ENCODE data around the gene ELP5.

The ELP5 gene

DNA sequence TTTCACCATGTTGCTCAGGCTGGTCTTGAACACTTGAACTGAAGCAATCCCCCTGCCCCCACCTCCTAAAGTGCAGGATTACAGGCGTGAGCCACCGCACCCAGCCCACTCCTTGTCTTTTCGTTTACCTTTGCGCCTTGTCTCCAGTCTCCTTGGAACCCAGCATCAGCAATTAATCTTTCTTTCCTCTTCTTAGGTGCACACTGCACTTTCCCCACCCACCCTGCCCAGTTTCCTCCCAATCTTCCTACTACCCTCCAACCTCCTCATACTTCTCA lies 11.7 kb downstream of the ELP5 start:
- H3K4me3 ChIP-seq (ENCODE audit: low read length) = peak overlapping the region; percentile 62
- peaks cover 31% of the 10 kb centered on the region for H3K4me1 ChIP-seq (ENCODE audit: control insufficient read depth, low read length)
- peak overlapping the region; percentile 87 for H3K4me2 ChIP-seq (ENCODE audit: low read length)
- H3K79me2 ChIP-seq (ENCODE audit: control insufficient read depth, low read length) = no peaks in the 10 kb centered on the region
- TF ChIP-seq CTCF (IDR thresholded peaks at IDR 0.05; ENCODE audit: low read depth, low read length, poor library complexity, severe bottlenecking) = no peak
- no peak for TF ChIP-seq EZH2phosphoT487 (IDR thresholded peaks at IDR 0.05; ENCODE audit: borderline replicate concordance, low read length)
- H3K36me3 ChIP-seq (ENCODE audit: control insufficient read depth, low read length) = peaks cover 12% of the 10 kb centered on the region
- H3K9me3 ChIP-seq (ENCODE audit: control insufficient read depth, insufficient read depth, low read length) = no peaks in the 10 kb centered on the region
- H3K9me2 ChIP-seq (replicated peaks; ENCODE audit: control insufficient read depth, low read length) = no peaks in the 10 kb centered on the region
- peaks cover 6% of the 10 kb centered on the region; the same call in 1 of the 2 replicates for H3F3A ChIP-seq (ENCODE audit: control insufficient read depth, insufficient read depth)
- no peak overlapping the region for H3K27ac ChIP-seq (ENCODE audit: low read depth, low read length)
- H4K20me1 ChIP-seq (ENCODE audit: control insufficient read depth, insufficient read depth, low read depth, low read length) = no peaks in the 10 kb centered on the region
- peaks cover 32% of the 10 kb centered on the region for H3K27me3 ChIP-seq (ENCODE audit: control insufficient read depth, low read length)

DNA sequence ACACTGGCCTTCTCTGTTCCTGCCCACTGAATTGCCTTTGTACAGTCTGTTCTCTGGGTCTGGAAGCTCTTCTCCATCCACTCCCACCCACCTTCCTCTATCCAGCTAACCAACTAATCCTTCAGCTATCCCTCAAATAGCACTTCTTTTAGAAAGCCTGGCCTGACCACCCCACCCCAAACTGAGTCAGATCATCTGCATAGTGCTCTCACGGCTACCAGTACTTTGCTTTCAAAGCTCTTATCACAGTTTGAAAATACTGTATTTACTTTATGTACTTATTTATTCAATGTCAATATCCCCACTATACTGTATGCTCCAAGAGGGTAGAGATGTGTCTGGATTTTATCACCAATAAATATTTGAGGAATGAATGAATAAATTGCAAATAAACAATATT lies 14.8 kb downstream of the ELP5 start:
- Histone ChIP-seq H3F3A (ENCODE audit: control insufficient read depth, insufficient read depth) (no peaks in the 10 kb centered on the region), H3K27ac (ENCODE audit: low read depth, low read length) (no peak overlapping the region), H3K9me2 (replicated peaks; ENCODE audit: control insufficient read depth, low read length) (no peaks in the 10 kb centered on the region), H3K4me1 (ENCODE audit: control insufficient read depth, low read length) (peaks cover 20% of the 10 kb centered on the region), H3K9me3 (ENCODE audit: control insufficient read depth, insufficient read depth, low read length) (no peaks in the 10 kb centered on the region), H3K36me3 (ENCODE audit: control insufficient read depth, low read length) (no peaks in the 10 kb centered on the region), H3K27me3 (ENCODE audit: control insufficient read depth, low read length) (peaks cover 25% of the 10 kb centered on the region), H3K4me2 (ENCODE audit: low read length) (no peak overlapping the region), H3K79me2 (ENCODE audit: control insufficient read depth, low read length) (no peaks in the 10 kb centered on the region), H3K4me3 (ENCODE audit: low read length) (no peak overlapping the region), H4K20me1 (ENCODE audit: control insufficient read depth, insufficient read depth, low read depth, low read length) (no peaks in the 10 kb centered on the region)
- TF ChIP-seq EZH2phosphoT487 (IDR thresholded peaks at IDR 0.05; ENCODE audit: borderline replicate concordance, low read length) (no peak), CTCF (IDR thresholded peaks at IDR 0.05; ENCODE audit: low read depth, low read length, poor library complexity, severe bottlenecking) (no peak)

DNA sequence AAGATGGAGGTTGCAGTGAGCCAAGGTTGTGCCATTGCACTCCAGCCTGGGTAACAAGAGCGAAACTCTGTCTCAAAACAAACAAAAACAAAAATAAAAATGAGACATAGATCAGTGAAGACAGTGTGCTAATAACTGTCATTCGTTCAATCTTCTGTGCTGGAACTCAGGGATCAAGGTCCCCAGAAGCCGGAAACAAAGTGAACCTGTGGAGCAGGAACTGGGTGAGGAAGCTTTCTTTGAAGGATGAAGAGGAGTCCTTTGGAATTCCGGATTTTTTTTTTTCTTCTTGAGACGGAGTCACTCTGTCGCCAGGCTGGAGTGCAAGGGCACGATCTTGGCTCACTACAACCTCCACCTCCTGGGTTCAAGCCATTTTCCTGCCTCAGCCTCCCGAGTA lies 27.4 kb downstream of the ELP5 start:
- H3K27me3 ChIP-seq (ENCODE audit: control insufficient read depth, low read length) = peaks cover 18% of the 10 kb centered on the region
- H3K4me3 ChIP-seq (ENCODE audit: low read length) = no peak overlapping the region
- H4K20me1 ChIP-seq (ENCODE audit: control insufficient read depth, insufficient read depth, low read depth, low read length) = no peaks in the 10 kb centered on the region
- H3K27ac ChIP-seq (ENCODE audit: low read depth, low read length) = no peak overlapping the region
- no peaks in the 10 kb centered on the region for H3K9me2 ChIP-seq (replicated peaks; ENCODE audit: control insufficient read depth, low read length)
- peaks cover 26% of the 10 kb centered on the region for H3K4me1 ChIP-seq (ENCODE audit: control insufficient read depth, low read length)
- H3K79me2 ChIP-seq (ENCODE audit: control insufficient read depth, low read length) = no peaks in the 10 kb centered on the region
- H3F3A ChIP-seq (ENCODE audit: control insufficient read depth, insufficient read depth) = peaks cover 3% of the 10 kb centered on the region; the same call in 1 of the 2 replicates
- no peaks in the 10 kb centered on the region for H3K9me3 ChIP-seq (ENCODE audit: control insufficient read depth, insufficient read depth, low read length)
- no peak overlapping the region for H3K4me2 ChIP-seq (ENCODE audit: low read length)
- H3K36me3 ChIP-seq (ENCODE audit: control insufficient read depth, low read length) = no peaks in the 10 kb centered on the region
- no peak for TF ChIP-seq CTCF (IDR thresholded peaks at IDR 0.05; ENCODE audit: low read depth, low read length, poor library complexity, severe bottlenecking)
- no peak for TF ChIP-seq EZH2phosphoT487 (IDR thresholded peaks at IDR 0.05; ENCODE audit: borderline replicate concordance, low read length)

Measured in DOHH2 (cell line).